Keratinocyte (primary cell): ENCODE results near the gene FCGR3B. TPM values are rescaled to one million over a fixed set of nuclear protein-coding genes. Genes with fewer than 3 reads are reported as not detected.
"Not testable (repeated sequence)": the region's sequence is repeated elsewhere in the genome, so short reads cannot be mapped to it uniquely, and the experiment has no call there.

Source experiments
- DNase-seq: peaks from one replicate; pipeline ENCODE4 v3.0.0-alpha.2; 2011; ENCODE audit warnings: low read depth, missing footprints, low spot score
- FAIRE-seq: peaks from 2 replicates; lab custom pipeline; 2011; peaks lifted over from hg19 to GRCh38; lab: Jason Lieb, UNC
- H2AFZ ChIP-seq: 2 replicates; pipeline ENCODE4 v1.6.0; 2012; ENCODE audit warnings: low read length, control low read depth, inconsistent platforms; ENCODE audit not compliant: control insufficient read depth
- H3K27ac ChIP-seq: 2 replicates; pipeline ENCODE4 v1.5.1; 2011; ENCODE audit warnings: low read length; ENCODE audit not compliant: control insufficient read depth, insufficient read depth
- H3K27me3 ChIP-seq: 3 replicates; pipeline ENCODE4 v1.6.0; 2011; ENCODE audit warnings: low read length; ENCODE audit not compliant: control insufficient read depth, insufficient read depth; ENCODE audit errors: extremely low read depth
- H3K36me3 ChIP-seq, 2 experiments: 2 replicates in 1 of 2; 3 replicates in 1 of 2; pipeline ENCODE4 v1.5.1; 2011; ENCODE audit warnings: low read length in 2 of 2, mild to moderate bottlenecking in 1 of 2; ENCODE audit not compliant: control insufficient read depth in 2 of 2, insufficient read depth in 2 of 2; ENCODE audit errors: extremely low read depth in 1 of 2
- H3K4me1 ChIP-seq: 3 replicates; pipeline ENCODE4 v1.5.1; 2011; ENCODE audit warnings: low read length; ENCODE audit not compliant: control insufficient read depth, insufficient read depth; ENCODE audit errors: extremely low read depth
- H3K4me2 ChIP-seq: 3 replicates; pipeline ENCODE4 v1.6.0; 2011; ENCODE audit warnings: low read depth, low read length; ENCODE audit not compliant: control insufficient read depth, insufficient read depth; ENCODE audit errors: extremely low read depth
- H3K4me3 ChIP-seq, 3 experiments: fragments of 200-600 bp in 1 of 3; sonication (generic) in 1 of 3; 2 replicates in 2 of 3; 3 replicates in 1 of 3; pipeline ENCODE4 v1.5.1; 2011 to 2016; ENCODE audit warnings: low read length in 3 of 3, mild to moderate bottlenecking in 3 of 3, control low read depth in 2 of 3, inconsistent platforms in 1 of 3, low read depth in 1 of 3, mixed read lengths in 1 of 3, mixed run types in 1 of 3, moderate library complexity in 1 of 3; ENCODE audit not compliant: control insufficient read depth in 2 of 3, insufficient read depth in 2 of 3; ENCODE audit errors: extremely low read depth in 1 of 3
- H3K79me2 ChIP-seq: 2 replicates; pipeline ENCODE4 v1.6.0; 2012; ENCODE audit warnings: low read length; ENCODE audit not compliant: control insufficient read depth, insufficient read depth
- H3K9ac ChIP-seq: 3 replicates; pipeline ENCODE4 v1.6.0; 2011; ENCODE audit warnings: low read length; ENCODE audit not compliant: control insufficient read depth, insufficient read depth; ENCODE audit errors: extremely low read depth
- H3K9me1 ChIP-seq: 3 replicates; pipeline ENCODE4 v1.6.0; 2011; ENCODE audit warnings: low read length; ENCODE audit not compliant: control insufficient read depth, insufficient read depth; ENCODE audit errors: extremely low read depth
- H3K9me3 ChIP-seq: 2 replicates; pipeline ENCODE4 v1.5.1; 2012; ENCODE audit warnings: low read depth, low read length; ENCODE audit not compliant: control insufficient read depth
- H4K20me1 ChIP-seq: 3 replicates; pipeline ENCODE4 v1.6.0; 2011; ENCODE audit warnings: low read length; ENCODE audit not compliant: control insufficient read depth, insufficient read depth; ENCODE audit errors: extremely low read depth
- dilution Hi-C: fragments of 300-500 bp; cut with MboI; formaldehyde crosslinking; loops from one replicate; pipeline ENCODE4 v1.7.0; 2020; ENCODE audit warnings: low sequenced_read_pairs; ENCODE audit not compliant: extremely low pct_ligation_motif_present
- polyA plus RNA-seq, 5 experiments: library from polyadenylated mRNA; depleted of rRNA in 3 of 5; stranded (reverse) in 3 of 5; stranded (forward) in 1 of 5; unstranded in 1 of 5; fragments of >200 nt; gene quantifications; 1 replicate in 1 of 5; 2 replicates in 3 of 5; 3 replicates in 1 of 5; pipeline versions ENCODE4 v1.2.1 to v1.2.3, GENCODE V29; 2011 to 2012; ENCODE audit warnings: missing spikeins in 2 of 5, low read depth in 1 of 5, low replicate concordance in 1 of 5

FCGR3B gene
- polyA plus RNA-seq, 1 donor (not counting 4 experiments of a cell fraction or from before 2014, with no cell fraction given): not detected

DNA sequence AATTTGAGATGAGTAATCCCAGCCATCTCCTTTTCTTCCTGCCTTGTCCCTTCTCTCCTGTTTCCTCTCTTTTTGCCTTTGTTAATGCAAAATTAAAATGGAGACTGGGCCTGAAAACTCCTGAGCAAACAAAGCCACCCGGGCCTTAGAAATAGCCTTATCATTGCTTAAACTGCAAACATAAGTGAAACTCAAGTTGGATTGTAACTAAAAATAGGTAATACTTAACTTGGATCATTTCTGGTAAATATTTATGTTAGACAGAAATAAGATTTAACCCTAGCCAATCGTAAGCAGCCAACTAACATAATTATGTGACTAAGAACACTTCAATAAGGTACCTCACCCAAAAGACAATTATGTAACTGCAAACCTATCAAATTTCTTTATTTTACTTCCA, 35.4 kb downstream of the FCGR3B start:
- H3K4me2 ChIP-seq, H3K36me3 ChIP-seq, H3K4me1 ChIP-seq, DNase-seq, FAIRE-seq, H2AFZ ChIP-seq, H4K20me1 ChIP-seq, H3K9me3 ChIP-seq, dilution Hi-C loops, H3K4me3 ChIP-seq, H3K27ac ChIP-seq, H3K9me1 ChIP-seq, H3K79me2 ChIP-seq, H3K27me3 ChIP-seq, H3K9ac ChIP-seq: not testable (repeated sequence)

DNA sequence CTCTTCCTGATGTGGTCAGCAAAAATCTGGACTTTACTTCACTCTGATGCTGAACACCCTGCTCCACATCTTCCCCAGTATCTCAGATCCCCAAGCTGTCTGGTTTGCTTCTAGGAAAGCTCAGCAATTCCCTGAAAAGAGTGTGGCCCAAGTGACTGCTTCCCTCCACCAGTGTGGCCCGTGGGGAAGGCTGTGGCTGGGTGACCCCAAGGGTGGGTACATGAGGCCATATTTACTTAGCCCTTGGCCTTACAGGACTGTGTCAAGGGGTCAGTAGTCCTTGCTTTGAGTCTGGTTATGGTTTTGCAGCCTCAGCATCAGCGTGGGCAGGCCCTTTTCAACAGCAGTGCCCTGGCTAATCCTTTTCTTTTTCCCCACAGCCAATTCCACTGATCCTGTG, 35.8 kb downstream of the FCGR3B start:
- H3K27ac ChIP-seq, H3K9ac ChIP-seq, H3K79me2 ChIP-seq, H3K9me1 ChIP-seq, FAIRE-seq, H4K20me1 ChIP-seq, H2AFZ ChIP-seq, H3K4me2 ChIP-seq, H3K4me1 ChIP-seq, DNase-seq, H3K9me3 ChIP-seq, H3K4me3 ChIP-seq, H3K36me3 ChIP-seq, H3K27me3 ChIP-seq, dilution Hi-C loops: not testable (repeated sequence)

DNA sequence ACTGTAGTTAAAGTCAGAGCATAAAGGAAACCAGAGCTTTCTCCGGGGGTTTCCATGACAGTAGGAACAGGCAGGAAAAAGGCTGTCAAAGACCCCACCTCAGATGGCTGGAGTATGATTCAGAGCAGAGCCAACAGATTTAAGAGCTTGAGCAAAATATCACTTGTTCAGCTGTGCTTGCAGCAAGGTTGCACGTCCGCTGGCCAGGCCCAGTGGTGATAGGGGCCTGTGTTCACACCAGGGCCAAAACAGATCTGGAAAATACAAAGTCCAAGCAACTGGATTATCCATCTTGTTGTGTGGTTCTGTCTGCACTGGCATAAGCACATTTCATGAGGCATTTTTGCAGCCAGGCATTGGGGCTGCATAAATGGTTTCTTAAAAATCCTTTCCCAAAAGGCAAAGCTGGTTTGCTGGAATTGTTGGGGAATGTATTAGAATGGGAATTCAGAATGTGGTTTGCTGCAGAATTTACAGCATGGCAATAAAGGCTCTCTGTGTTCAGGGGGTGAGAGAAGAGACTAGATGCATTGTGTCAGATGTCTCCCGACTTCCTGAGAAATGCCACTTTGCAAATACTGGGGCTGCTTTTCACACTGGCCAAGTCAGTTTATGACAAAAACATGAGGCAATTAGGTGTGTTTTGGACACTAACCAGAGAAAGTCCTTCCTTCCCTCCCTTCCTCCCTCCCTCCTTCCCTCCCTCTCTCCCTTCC, 36.5 kb downstream of the FCGR3B start:
- FAIRE-seq, DNase-seq, H3K36me3 ChIP-seq, dilution Hi-C loops, H3K9ac ChIP-seq, H3K79me2 ChIP-seq, H4K20me1 ChIP-seq, H3K27ac ChIP-seq, H3K9me1 ChIP-seq, H3K4me3 ChIP-seq, H3K27me3 ChIP-seq, H3K9me3 ChIP-seq, H3K4me1 ChIP-seq, H3K4me2 ChIP-seq, H2AFZ ChIP-seq: not testable (repeated sequence)

DNA sequence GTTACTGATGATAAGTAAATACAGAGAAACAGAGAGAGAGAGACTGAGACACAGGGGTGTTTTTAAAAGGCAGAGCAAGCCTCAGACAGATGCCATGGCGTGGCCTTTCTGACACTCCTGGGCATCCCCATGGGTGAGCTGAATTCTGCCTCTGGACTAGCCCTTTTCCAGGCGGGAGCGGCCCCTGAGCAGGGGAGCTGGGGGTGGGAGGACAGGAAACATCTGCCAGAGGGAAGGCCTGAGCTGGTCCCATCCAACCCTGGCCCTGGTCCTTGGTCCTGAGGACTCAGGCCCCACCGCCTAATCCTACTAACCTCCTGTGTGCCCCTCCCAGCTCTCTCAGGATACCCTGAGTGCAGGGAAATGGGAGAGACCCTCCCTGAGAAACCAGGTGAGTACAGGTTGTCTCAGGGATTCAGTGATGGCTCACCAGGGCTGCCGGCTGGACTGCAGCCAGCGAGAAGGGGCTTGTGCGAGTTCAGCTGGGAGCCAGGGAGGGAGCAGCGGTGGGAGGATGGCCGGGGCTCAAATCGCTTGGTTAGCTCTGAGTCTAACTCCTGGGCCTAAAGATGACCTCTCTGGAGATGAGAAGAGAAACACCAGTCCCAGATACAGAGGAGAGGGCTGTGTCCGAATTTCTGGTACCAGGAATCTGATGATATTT, 37.8 kb downstream of the FCGR3B start:
- H3K4me3 ChIP-seq, H3K27ac ChIP-seq, FAIRE-seq, DNase-seq, H2AFZ ChIP-seq, dilution Hi-C loops, H3K9me3 ChIP-seq, H3K27me3 ChIP-seq, H3K36me3 ChIP-seq, H3K79me2 ChIP-seq, H4K20me1 ChIP-seq, H3K9me1 ChIP-seq, H3K4me1 ChIP-seq, H3K4me2 ChIP-seq, H3K9ac ChIP-seq: not testable (repeated sequence)

DNA sequence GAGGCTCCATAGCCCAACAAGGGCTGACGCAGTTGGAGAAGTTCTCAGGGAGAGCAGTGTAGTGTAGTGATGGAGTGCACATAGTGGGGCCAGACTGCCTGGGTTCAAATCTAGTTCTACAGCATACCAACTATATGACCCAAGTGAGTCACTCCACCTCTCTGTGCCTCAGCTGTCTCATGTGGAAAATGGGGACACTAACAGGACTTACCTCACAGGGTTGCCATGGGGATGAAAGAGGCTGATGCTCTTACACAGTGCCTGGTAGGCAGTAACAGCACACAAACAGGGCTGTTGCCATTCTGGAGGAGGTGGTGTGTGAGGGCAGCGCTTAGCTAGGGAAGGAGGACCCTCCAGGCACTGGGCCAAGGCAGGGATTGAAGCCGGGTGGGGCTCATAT, 38.4 kb downstream of the FCGR3B start:
- H3K27ac ChIP-seq, H3K36me3 ChIP-seq, H4K20me1 ChIP-seq, H3K4me3 ChIP-seq, H3K9ac ChIP-seq, dilution Hi-C loops, H3K79me2 ChIP-seq, H3K9me3 ChIP-seq, H2AFZ ChIP-seq, H3K27me3 ChIP-seq, H3K4me1 ChIP-seq, H3K9me1 ChIP-seq, H3K4me2 ChIP-seq, FAIRE-seq, DNase-seq: not testable (repeated sequence)
